Mononuclear cell (primary cell): ENCODE results near the gene ASIC3. TPM values are rescaled to one million over a fixed set of nuclear protein-coding genes. Genes with fewer than 3 reads are reported as not detected.

Source experiments
- H3K27me3 ChIP-seq: 2 replicates; pipeline ENCODE4 v1.6.0; 2011; ENCODE audit warnings: low read length, control low read depth; ENCODE audit not compliant: insufficient read depth
- H3K4me1 ChIP-seq: 2 replicates; pipeline ENCODE4 v1.5.1; 2011; ENCODE audit warnings: mild to moderate bottlenecking, low read length, control low read depth; ENCODE audit not compliant: insufficient read depth
- H3K4me3 ChIP-seq: 2 replicates; pipeline ENCODE4 v1.5.1; 2011; ENCODE audit warnings: mild to moderate bottlenecking, low read length, moderate library complexity
- H3K9me3 ChIP-seq: 2 replicates; pipeline ENCODE4 v1.5.1; 2011; ENCODE audit warnings: low read depth, mild to moderate bottlenecking, control low read depth, low read length
- total RNA-seq: library from RNA; depleted of rRNA; stranded (reverse); fragments of >200 nt; gene quantifications from one replicate; pipeline ENCODE4 v1.2.3, GENCODE V29; 2012

Gene ASIC3
- total RNA-seq, 1 donor, result 0.84 TPM

GRCh38 chr7:151063212-151063561 lies 14.9 kb downstream of the ASIC3 start:
- Histone ChIP-seq H3K9me3 (no peaks in the 10 kb centered on the region), H3K27me3 (no peaks in the 10 kb centered on the region), H3K4me3 (no peak overlapping the region), H3K4me1 (peaks cover 26% of the 10 kb centered on the region)

- Histone ChIP-seq H3K9me3 (no peaks in the 10 kb centered on the region), H3K4me1 (peaks cover 16% of the 10 kb centered on the region), H3K4me3 (no peak overlapping the region), H3K27me3 (no peaks in the 10 kb centered on the region)
Measured at GRCh38 chr7:151064454-151064853, 16.1 kb downstream of the ASIC3 start.

- peaks cover 15% of the 10 kb centered on the region for H3K4me1 ChIP-seq
- no peaks in the 10 kb centered on the region for H3K9me3 ChIP-seq
- H3K4me3 ChIP-seq, result no peak overlapping the region
- no peaks in the 10 kb centered on the region for H3K27me3 ChIP-seq
Measured at GRCh38 chr7:151064993-151065392, 16.7 kb downstream of the ASIC3 start.

- no peaks in the 10 kb centered on the region for H3K9me3 ChIP-seq
- H3K27me3 ChIP-seq, result no peaks in the 10 kb centered on the region
- peaks cover 9% of the 10 kb centered on the region for H3K4me1 ChIP-seq
- H3K4me3 ChIP-seq, result no peak overlapping the region
Measured at GRCh38 chr7:151065516-151065915, 17.2 kb downstream of the ASIC3 start.

GRCh38 chr7:151066273-151066974 lies 18.1 kb downstream of the ASIC3 start:
- Histone ChIP-seq H3K27me3 (no peaks in the 10 kb centered on the region), H3K9me3 (no peaks in the 10 kb centered on the region), H3K4me1 (peaks cover under 1% of the 10 kb centered on the region), H3K4me3 (no peak overlapping the region)

- Histone ChIP-seq H3K4me1 (no peaks in the 10 kb centered on the region), H3K4me3 (no peak overlapping the region), H3K9me3 (no peaks in the 10 kb centered on the region), H3K27me3 (no peaks in the 10 kb centered on the region)
Measured at GRCh38 chr7:151068069-151068773, 19.9 kb downstream of the ASIC3 start.

- H3K4me1 ChIP-seq, result no peaks in the 10 kb centered on the region
- no peak overlapping the region for H3K4me3 ChIP-seq
- no peaks in the 10 kb centered on the region for H3K9me3 ChIP-seq
- H3K27me3 ChIP-seq, result no peaks in the 10 kb centered on the region
Measured at GRCh38 chr7:151069841-151070573, 21.7 kb downstream of the ASIC3 start.

- H3K4me1 ChIP-seq, result no peaks in the 10 kb centered on the region
- H3K27me3 ChIP-seq, result no peaks in the 10 kb centered on the region
- no peak overlapping the region for H3K4me3 ChIP-seq
- no peaks in the 10 kb centered on the region for H3K9me3 ChIP-seq
Measured at GRCh38 chr7:151070574-151070960, 22.2 kb downstream of the ASIC3 start.

GRCh38 chr7:151071032-151071866 lies 22.9 kb downstream of the ASIC3 start:
- no peaks in the 10 kb centered on the region for H3K9me3 ChIP-seq
- H3K4me1 ChIP-seq, result no peaks in the 10 kb centered on the region
- H3K4me3 ChIP-seq, result no peak overlapping the region
- no peaks in the 10 kb centered on the region for H3K27me3 ChIP-seq

- no peaks in the 10 kb centered on the region for H3K27me3 ChIP-seq
- no peak overlapping the region for H3K4me3 ChIP-seq
- no peaks in the 10 kb centered on the region for H3K9me3 ChIP-seq
- peaks cover 6% of the 10 kb centered on the region for H3K4me1 ChIP-seq
Measured at GRCh38 chr7:151073990-151074389, 25.7 kb downstream of the ASIC3 start.

GRCh38 chr7:151074817-151075661 lies 26.7 kb downstream of the ASIC3 start:
- no peaks in the 10 kb centered on the region for H3K27me3 ChIP-seq
- peaks cover 17% of the 10 kb centered on the region for H3K4me1 ChIP-seq
- H3K4me3 ChIP-seq, result no peak overlapping the region
- H3K9me3 ChIP-seq, result no peaks in the 10 kb centered on the region

- peaks cover 18% of the 10 kb centered on the region for H3K4me1 ChIP-seq
- H3K4me3 ChIP-seq, result no peak overlapping the region
- no peaks in the 10 kb centered on the region for H3K9me3 ChIP-seq
- no peaks in the 10 kb centered on the region for H3K27me3 ChIP-seq
Measured at GRCh38 chr7:151075662-151075971, 27.3 kb downstream of the ASIC3 start.

GRCh38 chr7:151075978-151076426 lies 27.7 kb downstream of the ASIC3 start:
- H3K4me1 ChIP-seq, result peaks cover 22% of the 10 kb centered on the region

More at GRCh38 chr7:151075978-151076426, 27.7 kb downstream of the ASIC3 start:
- no peaks in the 10 kb centered on the region for H3K9me3 ChIP-seq
- H3K27me3 ChIP-seq, result no peaks in the 10 kb centered on the region
- H3K4me3 ChIP-seq, result no peak overlapping the region
